ENCODE data around the gene LTK. TPM values are rescaled to one million over a fixed set of nuclear protein-coding genes. Genes with fewer than 3 reads are reported as not detected.

The LTK gene
- under 1 TPM; 0.10 to 0.11 TPM for total RNA-seq

DNA sequence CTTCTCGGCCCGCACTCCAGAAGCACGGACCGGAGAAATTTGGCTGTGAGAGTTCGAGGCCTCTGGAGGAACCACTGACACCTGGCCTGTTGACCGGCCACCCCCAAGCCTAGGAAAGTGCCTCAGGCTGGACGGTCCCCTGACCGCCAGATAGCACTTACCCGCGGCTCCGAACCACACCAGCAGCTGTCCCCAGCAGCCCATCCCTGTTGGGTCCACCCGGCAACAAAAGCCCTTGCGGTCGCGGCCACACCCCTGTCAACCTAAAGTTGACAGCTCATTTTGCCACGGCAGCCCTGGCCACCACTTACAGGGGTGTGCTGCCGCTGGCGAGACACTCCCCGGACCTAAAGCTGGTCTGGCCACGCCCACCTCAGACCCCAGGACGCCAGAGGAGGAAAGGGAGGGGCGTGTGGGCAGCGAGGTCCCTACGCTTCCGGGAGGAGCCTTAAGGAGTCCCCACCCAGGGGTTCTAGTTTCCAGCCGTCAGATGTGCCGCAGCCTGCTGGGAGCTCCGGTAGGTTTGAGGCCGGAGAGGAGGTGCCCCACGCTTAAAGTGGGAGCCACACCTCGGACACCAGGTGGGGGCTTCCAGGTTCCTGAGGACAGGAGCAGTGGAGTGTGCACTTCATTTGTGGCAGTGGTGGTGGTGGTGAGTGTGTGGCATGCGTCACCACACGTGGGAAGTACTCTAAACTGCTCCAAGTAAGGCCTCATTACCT, at the start of gene LTK:
Gene LTK, minus strand, starts transcription at position 322 of the 722 bp plus-strand sequence. Its CDS starts 118 bp downstream, at position 204.
- ChIA-PET CTCF (no interaction called here), POLR2A (no interaction called here)

GRCh38 chr15:41562784-41563198, 49.2 kb upstream of the LTK start:
- ChIA-PET CTCF (no interaction called here), POLR2A (no interaction called here)

- CTCF ChIA-PET, result no interaction called here
- POLR2A ChIA-PET, result no interaction called here
Measured at GRCh38 chr15:41562244-41562643, 48.6 kb upstream of the LTK start.

GRCh38 chr15:41561777-41562145, 48.1 kb upstream of the LTK start:
- ChIA-PET CTCF (no interaction called here), POLR2A (no interaction called here)

- POLR2A ChIA-PET, result no interaction called here
- CTCF ChIA-PET, result interaction anchor here (1.2 kb wide), 1 partner anchor 43 kb away, joined by 3 read pairs; no protein-coding TSS in a partner anchor
Measured at GRCh38 chr15:41561104-41561776, 47.6 kb upstream of the LTK start.

DNA sequence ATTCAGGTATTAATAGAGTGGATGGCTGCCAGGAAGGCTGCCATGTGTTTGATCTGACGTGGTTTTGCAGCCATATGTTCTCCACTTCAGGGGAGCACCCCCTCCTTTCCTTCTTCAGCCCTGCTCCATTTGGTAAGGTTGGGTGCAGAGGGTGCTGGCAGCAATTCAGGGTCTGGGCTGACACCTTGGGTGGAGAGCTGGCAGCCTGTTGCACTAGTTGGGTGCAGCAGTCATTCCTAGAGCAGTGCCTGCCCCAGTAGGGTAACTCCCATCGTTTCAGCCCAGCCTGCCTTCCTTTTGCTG, 46.9 kb upstream of the LTK start:
- CTCF ChIA-PET, result interaction anchor here (1.2 kb wide), 1 partner anchor 43 kb away, joined by 3 read pairs; no protein-coding TSS in a partner anchor
- POLR2A ChIA-PET, result no interaction called here

- POLR2A ChIA-PET, result interaction anchor here (0.6 kb wide), 2 partner anchors 102 to 298 kb away, joined by 3 to 7 read pairs; no protein-coding TSS in a partner anchor
- CTCF ChIA-PET, result interaction anchor here (1.5 kb wide), 1 partner anchor 93 kb away, joined by 6 read pairs; no protein-coding TSS in a partner anchor
Measured at GRCh38 chr15:41559239-41559782, 45.7 kb upstream of the LTK start.

DNA sequence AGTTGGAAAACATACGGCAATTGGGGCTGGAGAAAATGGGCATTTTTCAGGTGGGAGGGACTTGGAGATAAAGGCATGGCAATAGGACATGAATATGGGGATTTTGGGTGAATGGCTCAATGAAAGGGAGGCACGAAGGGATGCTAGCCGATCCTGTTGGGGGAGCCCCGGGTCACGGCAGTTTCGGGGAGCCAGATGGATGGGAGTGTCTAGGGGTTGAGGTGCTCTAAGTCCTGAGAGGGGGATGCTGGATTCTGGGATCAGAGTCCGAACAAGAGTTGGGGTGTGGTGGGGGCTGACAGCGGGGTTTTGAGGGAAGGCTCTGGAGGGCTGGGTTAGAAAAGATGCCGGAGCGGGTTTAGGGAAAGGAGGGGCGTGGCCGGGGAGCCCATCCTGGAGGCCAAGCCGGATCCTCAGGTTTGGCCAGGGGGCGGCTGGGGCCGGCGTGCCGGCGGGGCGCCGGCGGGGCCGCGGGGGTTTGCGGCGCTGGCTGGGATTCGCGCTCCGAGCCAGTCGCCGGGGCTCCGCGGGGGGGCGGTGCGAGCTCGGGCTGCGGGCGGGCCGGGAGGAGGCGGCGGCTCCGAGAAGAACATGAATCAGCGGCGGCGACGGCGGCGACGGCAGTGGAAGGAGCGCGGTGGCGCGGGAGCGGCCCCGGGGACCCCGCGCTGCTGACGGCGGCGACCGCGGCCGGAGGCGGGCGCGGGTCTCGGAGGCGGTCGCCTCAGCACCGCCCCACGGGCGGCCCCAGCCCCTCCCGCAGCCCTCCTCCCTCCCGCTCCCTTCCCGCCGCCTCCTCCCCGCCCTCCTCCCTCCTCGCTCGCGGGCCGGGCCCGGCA, 45.0 kb upstream of the LTK start, which contains the start of gene TYRO3:
Gene TYRO3, plus strand, starts transcription at position 813 of the 839 bp plus-strand sequence. CDS start 46 bp downstream, outside the sequence.
- CTCF ChIA-PET, result interaction anchor here (0.7 to 2.7 kb wide), 8 partner anchors 10 to 269 kb away, joined by 3 to 14 read pairs (median 4); partner anchors contain the start of genes JMJD7 and RPAP1

GRCh38 chr15:41557673-41558399, 44.2 kb upstream of the LTK start:
- ChIA-PET CTCF (interaction anchor here (0.5 to 2.7 kb wide), 8 partner anchors 9 to 270 kb away, joined by 3 to 14 read pairs (median 3); partner anchors contain the start of genes JMJD7 and RPAP1), POLR2A (interaction anchor here (0.7 to 1.4 kb wide), 2 partner anchors 14 to 104 kb away, joined by 3 to 5 read pairs; partner anchors contain the start of gene RPAP1)

More for the DNA sequence above, 45.0 kb upstream of the LTK start, which contains the start of gene TYRO3:
- POLR2A ChIA-PET, result interaction anchor here (0.5 to 1.4 kb wide), 4 partner anchors 14 to 252 kb away, joined by 3 to 8 read pairs (median 6); partner anchors contain the start of gene RPAP1

GRCh38 chr15:41556677-41557076, 43.0 kb upstream of the LTK start:
- CTCF ChIA-PET, result interaction anchor here (0.8 to 2.7 kb wide), 2 partner anchors 8 to 22 kb away, joined by 4 to 14 read pairs; no protein-coding TSS in a partner anchor
- POLR2A ChIA-PET, result no interaction called here

- CTCF ChIA-PET, result interaction anchor here (0.9 kb wide), 1 partner anchor 256 kb away, joined by 3 read pairs; no protein-coding TSS in a partner anchor
- POLR2A ChIA-PET, result no interaction called here
Measured at GRCh38 chr15:41554915-41555314, 41.3 kb upstream of the LTK start.

DNA sequence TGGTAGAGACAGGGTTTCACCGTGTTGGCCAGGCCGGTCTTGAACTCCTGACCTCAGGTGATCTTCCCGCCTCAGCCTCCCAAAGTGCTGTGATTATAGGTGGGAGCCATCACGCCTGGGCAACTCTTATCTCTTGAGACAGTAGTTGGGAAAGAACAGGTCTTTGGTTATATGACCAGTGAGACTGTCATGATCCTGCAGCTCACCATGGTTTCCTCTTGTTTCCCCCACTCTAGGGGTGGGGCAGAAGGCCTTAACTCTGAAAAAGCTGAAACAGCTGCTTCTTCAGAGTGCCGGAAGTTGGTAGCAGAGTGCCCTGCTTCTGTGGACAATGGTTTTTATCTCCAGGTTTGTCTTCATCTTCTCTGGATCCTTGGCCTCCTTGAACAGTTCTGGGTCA, 40.7 kb upstream of the LTK start:
- CTCF ChIA-PET, result no interaction called here
- POLR2A ChIA-PET, result no interaction called here

- POLR2A ChIA-PET, result no interaction called here
Measured at GRCh38 chr15:41553731-41554130, 40.1 kb upstream of the LTK start.

GRCh38 chr15:41550066-41550775, 36.6 kb upstream of the LTK start:
- ChIA-PET POLR2A (no interaction called here), CTCF (interaction anchor here (1.9 kb wide), 1 partner anchor 7 kb away, joined by 14 read pairs; no protein-coding TSS in a partner anchor)

More at GRCh38 chr15:41553731-41554130, 40.1 kb upstream of the LTK start:
- CTCF ChIA-PET, result no interaction called here

DNA sequence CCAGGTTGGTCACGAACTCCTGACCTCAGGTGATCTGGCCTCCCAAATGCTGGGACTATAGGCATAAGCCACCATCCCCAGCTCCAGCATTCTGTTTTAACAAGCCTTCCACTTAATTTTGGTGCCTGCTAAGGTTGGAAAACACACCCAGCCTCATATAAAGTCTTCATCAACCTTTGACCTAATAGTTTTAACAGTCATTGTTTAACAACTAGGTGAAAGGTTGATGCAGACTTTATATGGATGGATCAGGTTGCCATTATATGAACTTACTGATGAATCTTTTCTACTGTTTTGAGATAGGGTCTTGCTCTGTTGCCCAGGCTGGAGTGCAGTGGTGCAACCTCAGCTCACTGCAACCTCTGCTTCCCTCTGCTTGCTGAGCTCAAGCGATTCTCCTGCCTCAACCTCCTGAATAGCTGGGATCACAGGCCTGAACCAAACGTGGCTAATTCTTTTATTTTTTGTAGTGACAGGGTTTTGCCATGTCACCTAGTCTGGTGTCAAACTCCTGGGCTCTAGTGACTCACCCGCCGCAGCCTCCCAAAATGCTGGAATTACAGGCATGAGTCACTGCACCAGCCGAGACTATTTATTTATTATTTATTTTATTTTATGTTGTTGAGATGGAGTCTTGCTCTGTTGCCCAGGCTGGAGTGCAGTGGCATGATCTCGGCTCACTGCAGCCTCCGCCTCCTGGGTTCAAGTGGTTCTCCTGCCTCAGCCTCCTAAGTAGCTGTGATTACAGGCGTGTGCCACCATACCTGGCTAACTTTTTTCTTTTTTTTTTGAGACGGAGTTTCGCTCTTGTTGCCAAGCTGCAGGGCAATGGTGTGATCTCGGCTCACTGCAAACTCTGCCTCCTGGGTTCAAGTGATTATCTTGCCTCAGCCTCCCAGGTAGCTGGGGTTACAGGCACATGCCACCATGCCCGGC, 33.5 kb upstream of the LTK start:
- CTCF ChIA-PET, result no interaction called here

GRCh38 chr15:41545218-41545617, 31.6 kb upstream of the LTK start:
- CTCF ChIA-PET, result interaction anchor here (1.9 kb wide), 1 partner anchor 80 kb away, joined by 6 read pairs; no protein-coding TSS in a partner anchor
- POLR2A ChIA-PET, result no interaction called here

More for the DNA sequence above, 33.5 kb upstream of the LTK start:
- POLR2A ChIA-PET, result no interaction called here

DNA sequence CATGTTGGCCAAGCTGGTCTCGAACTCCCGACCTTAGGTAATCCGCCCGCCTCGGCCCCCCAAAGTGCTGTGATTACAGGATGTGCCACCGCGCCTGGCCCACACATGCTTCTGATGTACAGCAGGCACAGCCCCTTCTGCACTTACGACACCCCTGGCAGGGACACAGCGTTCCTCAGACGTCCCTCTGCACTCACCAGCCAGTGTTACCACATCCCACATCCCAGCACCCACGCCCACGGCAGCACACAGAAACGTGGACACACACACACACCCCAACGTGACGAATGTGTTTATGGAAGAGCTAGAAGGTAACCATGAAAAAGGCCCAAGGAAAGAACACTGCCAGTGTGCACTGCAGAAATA, 31.0 kb upstream of the LTK start:
- ChIA-PET CTCF (interaction anchor here (0.7 to 1.9 kb wide), 4 partner anchors 13 to 360 kb away, joined by 3 to 6 read pairs (median 4); partner anchors contain the start of gene MAPKBP1), POLR2A (interaction anchor here (1.1 to 1.4 kb wide), 3 partner anchors 14 to 52 kb away, joined by 3 to 5 read pairs (median 3); no protein-coding TSS in a partner anchor)

Measured in activated CD8-positive, alpha-beta memory T cell treated with anti-CD3 and anti-CD28 coated beads for 36 hours (primary cell).